Heart left ventricle (tissue), 13 donors: Measurements from ENCODE around the gene RNF149.
"Not testable (repeated sequence)": the region's sequence is repeated elsewhere in the genome, so short reads cannot be mapped to it uniquely, and the experiment has no call there.

Experiments
- POLR2A ChIP-seq, 2 donors: fragments of 450-650 bp; IDR thresholded peaks; one replicate each; pipeline ENCODE4 v1.6.1; 2017; ENCODE audit warnings: antibody characterized with exemption in 2 of 2, mild to moderate bottlenecking in 2 of 2, moderate library complexity in 2 of 2
- TF ChIP-seq, protein P1 (sequence below), 12 donors: fragments of 200-600 bp; sonication (generic) in 4 of 12; IDR thresholded peaks; one replicate each; pipeline versions ENCODE4 v1.5.0 to v1.8.0; 2018 to 2022; ENCODE audit warnings: antibody characterized with exemption in 12 of 12, mild to moderate bottlenecking in 5 of 12
- donor health status: ischemic (EF 13 %, LVEDD 7.1; RV severe dilation, severe dysfunction).
- donor health status: DM: no; HTN: yes; CAD: no.
- donor health status: DM: no; HTN: no; CAD: no.
- donor health status: ischemic (EF 25% LVEDD 6.9; RV normal size, moderate dysfunction).
- donor health status: ischemic (EF 25% LVEDD 5.7; RV mildly dilated, moderate dysfunction).
- donor health status: ischemic (EF 35%, LVEDD 5.7; RV mildly dilated, moderate dysfunction).
- donor health status: nonischemic (EF 11% LVEDD 7.7; RV severe dilation, severe dysfunction).
- donor health status: DM: yes; HTN: yes; CAD: no.
- donor health status: PGD.
- donor health status: ischemic (EF 29% LVEDD 5.4; RV normal size, mild dysfunction).
- donor health status: nonischemic (EF 23%, LVEDD 6.1; RV moderate dilation, normal function).

DNA sequence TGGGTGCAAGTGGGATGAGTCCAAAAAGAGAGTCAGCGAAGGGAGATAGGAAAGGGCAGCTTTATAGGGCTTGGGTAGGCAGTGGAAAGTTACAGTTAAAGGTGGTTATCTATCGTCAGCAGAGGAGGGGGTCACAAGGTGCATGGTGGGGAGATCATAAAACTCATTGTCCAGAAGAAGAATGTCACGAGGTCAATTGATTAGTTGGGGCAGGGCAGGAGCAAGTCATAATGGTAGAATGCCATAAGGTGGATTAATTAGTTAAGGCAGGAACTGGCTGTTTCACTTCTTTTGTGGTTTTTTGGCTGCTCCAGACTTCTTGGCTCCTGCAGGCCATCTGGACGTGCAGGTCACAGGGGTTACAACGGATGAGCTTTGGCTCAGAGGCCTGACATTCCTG is 59.7 kb downstream of the RNF149 start:
- TF ChIP-seq, protein P1, sequence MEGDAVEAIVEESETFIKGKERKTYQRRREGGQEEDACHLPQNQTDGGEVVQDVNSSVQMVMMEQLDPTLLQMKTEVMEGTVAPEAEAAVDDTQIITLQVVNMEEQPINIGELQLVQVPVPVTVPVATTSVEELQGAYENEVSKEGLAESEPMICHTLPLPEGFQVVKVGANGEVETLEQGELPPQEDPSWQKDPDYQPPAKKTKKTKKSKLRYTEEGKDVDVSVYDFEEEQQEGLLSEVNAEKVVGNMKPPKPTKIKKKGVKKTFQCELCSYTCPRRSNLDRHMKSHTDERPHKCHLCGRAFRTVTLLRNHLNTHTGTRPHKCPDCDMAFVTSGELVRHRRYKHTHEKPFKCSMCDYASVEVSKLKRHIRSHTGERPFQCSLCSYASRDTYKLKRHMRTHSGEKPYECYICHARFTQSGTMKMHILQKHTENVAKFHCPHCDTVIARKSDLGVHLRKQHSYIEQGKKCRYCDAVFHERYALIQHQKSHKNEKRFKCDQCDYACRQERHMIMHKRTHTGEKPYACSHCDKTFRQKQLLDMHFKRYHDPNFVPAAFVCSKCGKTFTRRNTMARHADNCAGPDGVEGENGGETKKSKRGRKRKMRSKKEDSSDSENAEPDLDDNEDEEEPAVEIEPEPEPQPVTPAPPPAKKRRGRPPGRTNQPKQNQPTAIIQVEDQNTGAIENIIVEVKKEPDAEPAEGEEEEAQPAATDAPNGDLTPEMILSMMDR (IDR thresholded peaks at IDR 0.05), result not testable (repeated sequence)
- TF ChIP-seq POLR2A (IDR thresholded peaks at IDR 0.05), result not testable (repeated sequence)
